ENCODE measurements around the gene ITM2C. TPM values are rescaled to one million over a fixed set of nuclear protein-coding genes. Genes with fewer than 3 reads are reported as not detected.

The ITM2C gene
- polyA plus RNA-seq, 1 donor (not counting 4 experiments of a cell fraction or from before 2014, with no cell fraction given): 55.0 TPM

DNA sequence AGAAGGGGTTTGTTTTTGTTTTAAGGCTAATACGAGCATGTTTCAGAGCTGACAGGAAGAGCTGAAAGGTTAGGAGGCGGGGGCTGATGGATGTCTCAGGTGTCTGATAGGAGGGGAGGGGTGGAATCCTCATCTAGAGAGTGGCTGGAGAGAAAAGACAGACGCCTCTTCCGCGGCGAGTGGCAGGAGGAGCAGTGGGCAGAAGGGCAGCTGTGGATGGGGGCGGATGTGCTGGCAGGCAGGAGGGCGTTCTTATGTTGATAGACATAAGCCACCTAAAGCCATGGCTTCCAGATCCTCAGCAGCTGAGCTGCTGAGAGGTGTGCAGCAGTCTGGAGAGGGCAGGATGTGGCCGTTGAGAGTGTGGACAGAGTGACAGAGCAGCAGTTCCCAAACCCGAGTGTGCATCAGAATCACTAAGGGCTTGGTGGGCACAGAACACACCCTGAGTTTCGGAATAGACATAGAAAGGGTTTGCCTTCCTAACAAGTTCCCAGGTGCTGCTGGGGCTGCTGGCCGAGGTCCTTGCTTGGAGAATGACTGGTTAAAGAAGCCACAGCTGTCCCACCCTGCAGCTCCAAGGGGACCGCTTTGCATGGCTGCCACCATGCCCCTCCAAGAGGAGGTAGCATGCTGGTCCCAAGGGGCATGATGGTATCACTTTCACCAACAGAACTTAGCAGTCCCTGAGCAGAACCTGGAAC lies 3.0 kb upstream of the ITM2C start:
- H3K27me3 ChIP-seq (ENCODE audit: control insufficient read depth, extremely low read depth, insufficient read depth, low read length): peaks cover 25% of the 10 kb centered on the region
- no peaks in the 10 kb centered on the region for H3K9me1 ChIP-seq (ENCODE audit: control insufficient read depth, extremely low read depth, insufficient read depth, low read length)
- no peak for TF ChIP-seq EZH2 (IDR thresholded peaks at IDR 0.05; ENCODE audit: low read length)
- TF ChIP-seq, protein P1, sequence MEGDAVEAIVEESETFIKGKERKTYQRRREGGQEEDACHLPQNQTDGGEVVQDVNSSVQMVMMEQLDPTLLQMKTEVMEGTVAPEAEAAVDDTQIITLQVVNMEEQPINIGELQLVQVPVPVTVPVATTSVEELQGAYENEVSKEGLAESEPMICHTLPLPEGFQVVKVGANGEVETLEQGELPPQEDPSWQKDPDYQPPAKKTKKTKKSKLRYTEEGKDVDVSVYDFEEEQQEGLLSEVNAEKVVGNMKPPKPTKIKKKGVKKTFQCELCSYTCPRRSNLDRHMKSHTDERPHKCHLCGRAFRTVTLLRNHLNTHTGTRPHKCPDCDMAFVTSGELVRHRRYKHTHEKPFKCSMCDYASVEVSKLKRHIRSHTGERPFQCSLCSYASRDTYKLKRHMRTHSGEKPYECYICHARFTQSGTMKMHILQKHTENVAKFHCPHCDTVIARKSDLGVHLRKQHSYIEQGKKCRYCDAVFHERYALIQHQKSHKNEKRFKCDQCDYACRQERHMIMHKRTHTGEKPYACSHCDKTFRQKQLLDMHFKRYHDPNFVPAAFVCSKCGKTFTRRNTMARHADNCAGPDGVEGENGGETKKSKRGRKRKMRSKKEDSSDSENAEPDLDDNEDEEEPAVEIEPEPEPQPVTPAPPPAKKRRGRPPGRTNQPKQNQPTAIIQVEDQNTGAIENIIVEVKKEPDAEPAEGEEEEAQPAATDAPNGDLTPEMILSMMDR (optimal IDR thresholded peaks at IDR 0.05 in 1 of 3, IDR thresholded peaks at IDR 0.05 in 1 of 3, conservative IDR thresholded peaks at IDR 0.05 in 1 of 3; ENCODE audit: extremely low read depth in 1 of 3, insufficient read depth in 2 of 3, low read length in 3 of 3): no peak
- H4K20me1 ChIP-seq (ENCODE audit: control insufficient read depth, extremely low read depth, insufficient read depth, low read length): no peaks in the 10 kb centered on the region
- no peak overlapping the region for H3K9ac ChIP-seq (ENCODE audit: control insufficient read depth, extremely low read depth, insufficient read depth, low read length)
- dilution Hi-C loops (cut with MboI; ENCODE audit: extremely low pct_ligation_motif_present, low sequenced_read_pairs): no loop called here
- H3K79me2 ChIP-seq (ENCODE audit: control insufficient read depth, insufficient read depth, low read length): no peaks in the 10 kb centered on the region
- no peak for DNase-seq (ENCODE audit: low read depth, low spot score)
- H3K4me2 ChIP-seq (ENCODE audit: control insufficient read depth, extremely low read depth, insufficient read depth, low read depth, low read length): no peak overlapping the region
- FAIRE-seq: no peak
- H3K4me1 ChIP-seq (ENCODE audit: control insufficient read depth, extremely low read depth, insufficient read depth, low read length): peaks cover 7% of the 10 kb centered on the region
- H3K27ac ChIP-seq (ENCODE audit: control insufficient read depth, insufficient read depth, low read length): no peak overlapping the region
- no peak overlapping the region for H3K4me3 ChIP-seq (ENCODE audit: control insufficient read depth in 2 of 3, extremely low read depth in 1 of 3, insufficient read depth in 2 of 3, low read depth in 1 of 3, low read length in 3 of 3)
- H3K9me3 ChIP-seq (ENCODE audit: control insufficient read depth, low read depth, low read length): no peaks in the 10 kb centered on the region
- H3K36me3 ChIP-seq (ENCODE audit: control insufficient read depth in 2 of 2, extremely low read depth in 1 of 2, insufficient read depth in 2 of 2, low read length in 2 of 2): no peaks in the 10 kb centered on the region
- no peak overlapping the region for H2AFZ ChIP-seq (ENCODE audit: control insufficient read depth, low read length)

DNA sequence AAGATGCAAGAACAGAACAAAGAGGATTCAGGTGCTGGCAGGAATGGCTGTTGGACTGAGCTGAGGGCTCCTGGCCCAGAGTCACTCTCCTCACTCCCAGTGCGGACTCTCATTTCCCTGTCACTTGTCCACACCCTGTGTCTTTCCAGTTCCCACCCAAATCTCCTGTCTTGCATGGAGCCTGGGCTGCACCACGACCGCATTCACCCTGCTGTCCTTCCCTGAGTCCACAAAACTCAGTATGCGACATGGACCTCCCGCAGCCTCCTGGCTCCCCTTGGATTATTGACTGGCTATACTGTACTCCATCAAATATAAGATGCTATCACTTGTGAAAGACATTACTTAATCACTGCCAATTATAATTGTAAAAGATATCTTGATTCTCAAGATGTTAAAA lies 2.5 kb upstream of the ITM2C start:
- no peaks in the 10 kb centered on the region for H3K79me2 ChIP-seq (ENCODE audit: control insufficient read depth, insufficient read depth, low read length)
- no peaks in the 10 kb centered on the region for H3K9me3 ChIP-seq (ENCODE audit: control insufficient read depth, low read depth, low read length)
- H4K20me1 ChIP-seq (ENCODE audit: control insufficient read depth, extremely low read depth, insufficient read depth, low read length): no peaks in the 10 kb centered on the region
- DNase-seq (ENCODE audit: low read depth, low spot score) (no peak), FAIRE-seq (no peak)
- no peak overlapping the region for H3K27ac ChIP-seq (ENCODE audit: control insufficient read depth, insufficient read depth, low read length)
- TF ChIP-seq, protein P1 (optimal IDR thresholded peaks at IDR 0.05 in 1 of 3, IDR thresholded peaks at IDR 0.05 in 1 of 3, conservative IDR thresholded peaks at IDR 0.05 in 1 of 3; ENCODE audit: extremely low read depth in 1 of 3, insufficient read depth in 2 of 3, low read length in 3 of 3): no peak
- no peak for TF ChIP-seq EZH2 (IDR thresholded peaks at IDR 0.05; ENCODE audit: low read length)
- H2AFZ ChIP-seq (ENCODE audit: control insufficient read depth, low read length): no peak overlapping the region
- H3K4me1 ChIP-seq (ENCODE audit: control insufficient read depth, extremely low read depth, insufficient read depth, low read length): peaks cover 7% of the 10 kb centered on the region
- dilution Hi-C loops (cut with MboI; ENCODE audit: extremely low pct_ligation_motif_present, low sequenced_read_pairs): no loop called here
- no peaks in the 10 kb centered on the region for H3K9me1 ChIP-seq (ENCODE audit: control insufficient read depth, extremely low read depth, insufficient read depth, low read length)
- H3K36me3 ChIP-seq (ENCODE audit: control insufficient read depth in 2 of 2, extremely low read depth in 1 of 2, insufficient read depth in 2 of 2, low read length in 2 of 2): no peaks in the 10 kb centered on the region
- H3K9ac ChIP-seq (ENCODE audit: control insufficient read depth, extremely low read depth, insufficient read depth, low read length): no peak overlapping the region
- no peak overlapping the region for H3K4me3 ChIP-seq (ENCODE audit: control insufficient read depth in 2 of 3, extremely low read depth in 1 of 3, insufficient read depth in 2 of 3, low read depth in 1 of 3, low read length in 3 of 3)
- no peak overlapping the region for H3K4me2 ChIP-seq (ENCODE audit: control insufficient read depth, extremely low read depth, insufficient read depth, low read depth, low read length)
- H3K27me3 ChIP-seq (ENCODE audit: control insufficient read depth, extremely low read depth, insufficient read depth, low read length): peaks cover 25% of the 10 kb centered on the region
